CD4-positive, alpha-beta T cell treated with Interleukin-15 for 1 hour (primary cell): Measurements from ENCODE around the gene HACD3.
"Not testable (repeated sequence)": the region's sequence is repeated elsewhere in the genome, so short reads cannot be mapped to it uniquely, and the experiment has no call there.

Experiments
- DNase-seq: peaks from one replicate; pipeline ENCODE4 v3.0.0-alpha.2; 2020

HACD3 gene

GRCh38 chr15:65610871-65611718 lies 80.8 kb downstream of the HACD3 start, which contains the start of gene INTS14:
TSS of gene INTS14 (minus strand) at chr15:65611131. CDS start at chr15:65607380, 3,751 bp downstream.
- peak; percentile 91 for DNase-seq

DNA sequence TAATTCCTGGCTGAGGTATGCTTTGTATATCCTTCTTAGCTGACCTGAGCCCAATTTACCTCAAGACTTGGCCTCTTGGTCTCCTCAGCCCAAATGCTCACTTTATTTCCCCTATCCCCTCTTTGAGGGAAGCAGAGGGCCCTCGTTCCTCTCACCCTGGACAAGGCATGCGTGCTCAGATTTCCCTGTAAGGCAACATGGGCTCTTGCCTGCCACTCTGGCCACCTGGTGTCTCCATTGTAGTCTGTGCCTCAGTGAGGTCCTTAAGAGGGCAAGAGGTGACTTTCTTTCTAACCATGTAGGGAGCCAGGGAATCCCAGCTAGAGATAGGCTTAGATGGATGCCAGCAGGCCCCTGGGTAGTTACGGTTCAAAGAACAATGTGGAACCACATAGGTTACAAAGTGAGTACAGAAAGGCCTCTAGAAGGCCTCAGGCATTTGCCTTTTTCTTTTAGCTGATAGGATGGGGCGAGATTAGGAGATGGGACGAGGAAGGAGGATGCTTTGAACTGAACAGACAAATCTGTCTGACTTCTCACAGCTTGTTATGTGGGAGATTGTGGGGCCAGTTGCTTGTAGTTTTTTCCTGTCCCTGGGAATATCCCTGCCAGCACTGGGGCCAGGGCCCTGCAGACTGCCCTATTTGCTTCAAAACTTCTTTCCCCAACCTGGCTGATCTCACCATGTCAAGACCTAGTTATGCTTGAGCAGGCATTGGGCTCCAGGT lies 81.8 kb downstream of the HACD3 start:
- no peak for DNase-seq

DNA sequence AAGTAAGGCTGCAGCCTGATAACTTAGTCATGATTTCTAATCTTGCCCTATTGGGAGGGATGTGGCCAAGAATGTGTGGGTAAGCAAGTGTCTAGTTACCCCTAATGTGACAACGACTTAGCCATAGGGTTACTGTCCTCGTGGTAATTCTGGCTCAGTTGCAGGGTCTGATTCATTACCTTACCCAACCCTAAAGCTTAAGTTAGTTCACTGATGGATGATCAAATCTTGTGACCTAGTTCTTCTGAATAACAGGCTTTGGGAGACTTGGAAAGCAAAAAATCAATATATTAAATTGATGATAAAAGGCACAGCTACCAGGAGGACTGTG lies 82.3 kb downstream of the HACD3 start:
- no peak for DNase-seq

GRCh38 chr15:65612949-65613744 lies 82.9 kb downstream of the HACD3 start:
- DNase-seq, result no peak

- DNase-seq, result not testable (repeated sequence)
Observed at GRCh38 chr15:65615887-65616286, 85.6 kb downstream of the HACD3 start.

DNA sequence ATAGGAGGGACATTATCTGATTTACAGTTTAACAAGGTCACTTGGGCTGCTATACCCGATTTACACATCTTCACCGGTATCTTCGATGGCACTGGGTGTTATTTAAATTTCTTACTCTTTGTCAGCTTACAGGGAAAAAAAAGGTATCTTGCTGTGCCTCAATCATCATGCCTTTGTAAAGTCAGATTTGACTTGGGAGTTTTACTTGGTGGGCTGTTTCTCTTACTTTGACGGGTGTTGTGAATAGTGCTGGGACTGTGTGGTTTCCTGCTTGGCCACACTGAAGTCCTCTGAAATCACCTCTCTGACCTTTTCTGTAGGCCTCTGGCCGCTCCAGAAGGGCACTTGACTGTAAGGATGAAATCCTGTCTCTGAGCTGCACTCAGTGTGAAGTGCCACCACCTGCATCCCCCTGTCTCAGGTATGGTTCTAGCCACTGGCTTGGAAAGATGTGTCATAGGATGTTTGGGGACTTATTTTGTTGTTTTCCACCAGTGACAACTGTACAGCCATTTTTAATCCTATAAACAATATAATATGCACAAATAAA lies 88.4 kb downstream of the HACD3 start:
- no peak for DNase-seq

DNA sequence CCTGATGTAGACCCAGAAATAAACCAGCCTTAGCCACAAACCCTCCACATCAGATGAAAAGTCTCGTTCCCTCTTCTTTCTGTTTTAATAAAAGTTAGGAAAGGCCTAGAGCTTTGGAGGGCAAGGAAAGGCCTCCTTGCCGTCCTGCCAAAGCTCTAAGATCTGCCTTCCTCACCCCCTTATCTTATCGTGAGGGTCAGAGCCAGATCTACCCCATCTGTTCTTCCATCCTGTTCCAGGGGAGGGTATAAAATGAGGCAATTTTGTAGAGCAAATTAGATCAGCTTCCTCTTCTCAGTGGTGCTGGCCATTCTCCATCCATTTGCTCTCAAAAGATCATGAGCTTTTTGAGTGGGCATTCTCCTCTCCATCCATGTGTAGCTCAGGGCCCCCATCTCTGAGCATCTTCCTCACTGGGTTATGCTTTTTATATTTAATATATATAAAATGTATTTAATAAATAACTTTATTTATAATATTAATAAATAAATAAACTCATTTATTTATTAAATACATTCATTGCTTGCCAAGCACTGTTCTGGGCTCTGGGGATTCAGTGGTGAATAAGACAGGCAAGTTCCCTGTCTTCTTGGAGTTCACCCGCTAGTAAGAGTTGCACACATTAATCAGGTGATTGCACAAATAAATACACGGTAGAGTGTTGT lies 89.5 kb downstream of the HACD3 start:
- no peak for DNase-seq

DNA sequence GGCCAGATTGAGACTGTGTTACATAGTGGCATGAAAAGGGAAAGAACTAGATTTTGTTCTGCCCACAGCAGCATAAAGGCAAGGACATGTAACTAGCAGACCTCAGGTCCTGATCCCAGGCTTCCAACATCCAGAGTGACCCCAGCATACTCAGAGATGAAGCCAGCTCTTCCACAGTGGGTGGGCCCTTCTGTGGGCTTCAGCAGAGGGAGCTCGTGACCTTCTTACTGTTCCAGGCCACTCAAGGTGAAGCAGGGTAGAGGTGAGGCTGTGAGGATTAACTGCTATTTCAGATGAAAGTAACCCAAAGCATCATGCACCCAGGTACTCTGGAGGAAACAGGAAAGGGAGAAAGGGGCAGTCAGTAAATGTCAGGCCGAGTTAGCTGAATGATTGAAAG lies 90.6 kb downstream of the HACD3 start:
- DNase-seq, result no peak

DNA sequence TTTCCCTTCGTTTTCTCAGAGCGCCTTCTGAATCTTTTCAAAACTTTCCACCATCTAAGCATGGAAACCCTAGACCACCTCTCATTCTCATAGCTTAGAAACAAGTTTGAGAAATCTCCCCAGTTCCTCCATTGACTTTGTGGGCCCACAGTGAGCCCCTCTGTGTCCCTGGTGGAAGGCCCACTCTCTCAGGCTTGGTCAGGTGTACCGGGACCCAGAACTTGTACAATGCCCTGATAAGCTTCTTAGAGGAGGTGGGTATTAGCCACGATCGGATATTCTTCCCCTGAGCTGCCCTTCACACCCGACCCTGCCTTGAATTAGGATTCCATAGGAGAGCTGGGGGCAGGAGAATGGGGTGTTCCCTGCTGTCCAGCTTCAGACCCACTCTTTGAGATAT lies 91.4 kb downstream of the HACD3 start, which contains the start of gene SLC24A1:
SLC24A1 (plus strand) TSS at position 301 of the 400 bp plus-strand sequence. CDS start 2,143 bp downstream, outside the sequence.
- DNase-seq, result no peak

- no peak for DNase-seq
Observed at GRCh38 chr15:65623103-65623502, 92.8 kb downstream of the HACD3 start.

DNA sequence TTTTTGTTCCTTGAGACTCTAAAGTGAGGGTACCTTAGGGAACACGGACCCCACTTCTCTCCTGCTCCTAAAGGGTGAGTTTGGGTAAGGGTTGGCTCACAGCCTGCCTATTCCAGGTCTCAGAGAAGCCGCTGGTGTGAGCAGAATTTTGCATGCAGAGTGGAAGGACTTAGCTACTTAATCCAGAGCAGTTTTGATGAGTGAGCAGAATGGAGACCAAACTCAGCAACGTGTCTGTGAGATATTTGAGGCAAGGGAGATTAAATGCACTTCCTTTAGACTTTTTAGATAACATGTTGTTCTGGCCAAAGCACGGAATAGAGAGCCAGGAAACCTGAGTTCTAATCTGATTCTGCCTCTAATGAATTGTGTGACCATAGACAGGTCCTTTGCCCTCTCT lies 96.6 kb downstream of the HACD3 start:
- no peak for DNase-seq
